ENCODE measurements around the gene C19orf73. TPM values are rescaled to one million over a fixed set of nuclear protein-coding genes. Genes with fewer than 3 reads are reported as not detected.

Gene C19orf73
- total RNA-seq, 1 experiment from 2014 or later: 2.2 TPM

- RAD21 ChIA-PET (ENCODE audit: low non-redundant PET in 1 of 2, low total read pairs in 2 of 2, uncharacterized antibody in 2 of 2, unreplicated experiment in 2 of 2): no interaction called here
- no peaks in the 10 kb centered on the region for H3K27me3 ChIP-seq (ENCODE audit: insufficient read depth, low read length)
- no TSS peak for BruUV-seq (replicated peaks)
- intact Hi-C loops (cut with micrococcal nuclease): no loop called here
- DNase-seq (ENCODE audit: low read depth, low spot score): no peak
- H3K9me2 ChIP-seq (ENCODE audit: insufficient read depth): no peaks in the 10 kb centered on the region
- no peaks in the 10 kb centered on the region for H3K9me3 ChIP-seq (ENCODE audit: control insufficient read depth in 1 of 2, insufficient read depth in 1 of 2, low read depth in 1 of 2, low read length in 2 of 2)
- POLR2A ChIA-PET: no interaction called here
- CTCF ChIA-PET: no interaction called here
- H3K79me2 ChIP-seq (ENCODE audit: insufficient read depth, low read length): no peaks in the 10 kb centered on the region
- no peak overlapping the region for H3K27ac ChIP-seq (ENCODE audit: low read depth, low read length)
- no peak overlapping the region for H3K4me2 ChIP-seq (ENCODE audit: low read length)
- H3K36me3 ChIP-seq (ENCODE audit: control insufficient read depth in 1 of 2, insufficient read depth in 2 of 2, low read length in 2 of 2): no peaks in the 10 kb centered on the region
- ATAC-seq: no peak
- no peaks in the 10 kb centered on the region for H4K20me1 ChIP-seq (ENCODE audit: insufficient read depth)
- H3K4me1 ChIP-seq (ENCODE audit: control insufficient read depth in 1 of 2, insufficient read depth in 2 of 2, low read length in 2 of 2): peaks cover 17 to 19% of the 10 kb centered on the region in 2 experiments
- H2AFZ ChIP-seq (ENCODE audit: low read depth, low read length, poor library complexity, severe bottlenecking): no peak overlapping the region
- H3K4me3 ChIP-seq (replicated peaks in 1 of 2; ENCODE audit: low read depth in 1 of 2, low read length in 2 of 2): no peak overlapping the region
- H3K9ac ChIP-seq (ENCODE audit: low read length): no peak overlapping the region
- TF ChIP-seq CBX3 (IDR thresholded peaks at IDR 0.05; ENCODE audit: low read depth): no peak
- no peak for TF ChIP-seq SIN3A (IDR thresholded peaks at IDR 0.05; ENCODE audit: low read depth)
- TF ChIP-seq FOSL1 (IDR thresholded peaks at IDR 0.05; ENCODE audit: low read depth): no peak
- TF ChIP-seq EZH2 (IDR thresholded peaks at IDR 0.05): no peak
- no peak for TF ChIP-seq JUND (IDR thresholded peaks at IDR 0.05)
- TF ChIP-seq SRF (IDR thresholded peaks at IDR 0.05; ENCODE audit: low read depth): no peak
- no peak for TF ChIP-seq CEBPB (IDR thresholded peaks at IDR 0.05; ENCODE audit: low read depth)
- TF ChIP-seq POLR2AphosphoS5 (IDR thresholded peaks at IDR 0.05; ENCODE audit: low read depth, low read length): no peak
- TF ChIP-seq CTCF (IDR thresholded peaks at IDR 0.05 in 2 of 3, conservative IDR thresholded peaks at IDR 0.05 in 1 of 3; ENCODE audit: borderline replicate concordance in 1 of 3, insufficient read depth in 1 of 3, low read depth in 2 of 3, low read length in 2 of 3): no peak
- TF ChIP-seq ATF3 (IDR thresholded peaks at IDR 0.05): no peak
- TF ChIP-seq YY1 (IDR thresholded peaks at IDR 0.05; ENCODE audit: extremely low read depth, insufficient replicate concordance, low read depth, low read length): no peak
Observed at GRCh38 chr19:49071860-49072547, 46.9 kb downstream of the C19orf73 start.
